NCI-H2081 (cell line): ENCODE results near the gene MTARC2.
A peak's percentile ranks its signal among the peaks of the same experiment; 100 is the strongest.

Source experiments
- DNase-seq, 2 experiments: peaks; one replicate each; lab custom pipeline; 2025; lab: John Stamatoyannopoulos, UW

Gene MTARC2

GRCh38 chr1:220769205-220769604 is 21.1 kb downstream of the MTARC2 start:
- DNase-seq = no peak

- DNase-seq = no peak
Observed at GRCh38 chr1:220770245-220770913, 22.3 kb downstream of the MTARC2 start.

- no peak for DNase-seq
Observed at GRCh38 chr1:220772846-220773245, 24.7 kb downstream of the MTARC2 start.

- peak; percentile 12 to 32 for DNase-seq
Observed at GRCh38 chr1:220775240-220775853, 27.2 kb downstream of the MTARC2 start.

- DNase-seq = no peak
Observed at GRCh38 chr1:220776254-220776653, 28.1 kb downstream of the MTARC2 start.

GRCh38 chr1:220776720-220777326 is 28.7 kb downstream of the MTARC2 start:
- peak; percentile 77 to 78 for DNase-seq

GRCh38 chr1:220783453-220783852 is 35.3 kb downstream of the MTARC2 start:
- DNase-seq = no peak

GRCh38 chr1:220784751-220785150 is 36.6 kb downstream of the MTARC2 start:
- DNase-seq = no peak

- DNase-seq = no peak
Observed at GRCh38 chr1:220785166-220786056, 37.3 kb downstream of the MTARC2 start.

- no peak for DNase-seq
Observed at GRCh38 chr1:220786057-220786336, 37.9 kb downstream of the MTARC2 start.

GRCh38 chr1:220786337-220787068 is 38.4 kb downstream of the MTARC2 start, which contains the start of gene MTARC1:
Gene MTARC1, plus strand, starts transcription at chr1:220786913. Its CDS starts 32 bp downstream, at chr1:220786945.
- DNase-seq = peak; percentile 74 to 89

- DNase-seq = peak; percentile 50 to 80
Observed at GRCh38 chr1:220787069-220787619, 39.0 kb downstream of the MTARC2 start.

GRCh38 chr1:220788900-220789299 is 40.8 kb downstream of the MTARC2 start:
- no peak for DNase-seq

GRCh38 chr1:220789532-220790147 is 41.5 kb downstream of the MTARC2 start:
- DNase-seq = no peak

GRCh38 chr1:220791285-220791684 is 43.2 kb downstream of the MTARC2 start:
- DNase-seq = peak; percentile 52 to 87

- DNase-seq = no peak
Observed at GRCh38 chr1:220791956-220792355, 43.8 kb downstream of the MTARC2 start.

- no peak for DNase-seq
Observed at GRCh38 chr1:220796530-220796929, 48.4 kb downstream of the MTARC2 start.

GRCh38 chr1:220797044-220797443 is 48.9 kb downstream of the MTARC2 start:
- no peak for DNase-seq

- no peak for DNase-seq
Observed at GRCh38 chr1:220797553-220797952, 49.4 kb downstream of the MTARC2 start.

GRCh38 chr1:220798338-220798737 is 50.2 kb downstream of the MTARC2 start:
- DNase-seq = no peak

- no peak for DNase-seq
Observed at GRCh38 chr1:220800262-220800661, 52.1 kb downstream of the MTARC2 start.
